HG03520 (cell line): ENCODE results near the gene MPP3.
"Not testable (repeated sequence)": the region's sequence is repeated elsewhere in the genome, so short reads cannot be mapped to it uniquely, and the experiment has no call there.

ENCODE experiments used
- ATAC-seq: cut with Tn5 transposase; IDR thresholded peaks from one replicate; pipeline ENCODE4 v1.9.1; 2021; ENCODE audit warnings: mild to moderate bottlenecking, moderate library complexity; ENCODE audit not compliant: unreplicated experiment

Gene MPP3

GRCh38 chr17:43809121-43809520 lies 23.8 kb downstream of the MPP3 start:
- ATAC-seq, result no peak

GRCh38 chr17:43808076-43808475 lies 24.9 kb downstream of the MPP3 start:
- no peak for ATAC-seq

DNA sequence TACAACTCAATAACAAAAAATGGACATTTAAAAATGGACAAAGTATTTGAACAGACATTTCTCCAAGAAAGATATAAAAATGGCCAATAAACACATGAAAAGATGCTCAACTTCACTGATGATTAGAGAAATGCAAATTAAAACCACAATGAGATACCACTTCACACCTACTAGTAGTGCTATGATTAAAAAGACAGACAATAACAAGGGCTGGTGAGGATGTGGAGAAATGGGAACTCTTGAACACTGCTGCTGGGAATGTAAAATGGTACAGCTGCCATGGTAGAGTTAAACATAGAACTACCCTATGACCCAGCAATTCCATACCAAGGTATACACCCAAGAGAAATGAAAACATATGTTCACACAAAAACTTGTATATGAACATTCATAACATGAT lies 27.8 kb downstream of the MPP3 start:
- no peak for ATAC-seq

DNA sequence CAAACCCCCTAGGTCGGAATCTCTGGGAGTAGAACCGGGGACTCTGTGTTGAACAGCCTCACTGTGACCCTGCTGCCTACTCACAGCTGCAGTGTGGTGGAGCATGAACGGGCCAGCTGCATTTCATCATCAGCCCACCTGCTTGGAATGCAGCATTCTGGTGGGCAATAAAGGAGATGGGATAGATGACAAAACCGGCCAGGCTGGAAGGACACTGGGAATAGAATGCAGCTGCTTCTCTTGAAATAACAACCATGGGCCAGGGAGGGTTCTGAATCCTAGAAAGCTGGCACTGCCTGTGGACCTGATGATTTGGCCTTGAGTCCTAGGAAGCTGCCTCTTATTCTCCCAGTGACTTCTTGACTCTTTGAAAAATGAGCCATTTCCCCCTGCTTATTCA lies 29.2 kb downstream of the MPP3 start:
- no peak for ATAC-seq

DNA sequence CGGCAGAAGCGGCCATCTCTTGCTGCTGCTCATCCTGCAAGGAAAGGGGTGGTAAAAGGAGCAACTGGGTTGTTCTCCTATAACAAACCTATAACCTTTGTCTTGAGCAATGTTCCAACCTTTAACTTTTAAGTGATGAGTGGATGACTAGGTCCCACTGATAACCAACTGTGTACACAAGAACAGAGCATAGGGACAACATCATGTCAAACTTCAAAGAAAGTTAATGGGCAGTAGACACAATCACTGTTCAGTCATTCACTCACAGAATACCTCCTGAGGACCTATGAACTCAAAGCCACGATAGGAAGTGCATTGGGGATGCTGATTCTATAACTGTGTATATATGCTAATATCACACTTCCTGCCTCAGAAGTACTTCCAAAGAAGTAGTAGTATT lies 31.1 kb downstream of the MPP3 start:
- no peak for ATAC-seq

DNA sequence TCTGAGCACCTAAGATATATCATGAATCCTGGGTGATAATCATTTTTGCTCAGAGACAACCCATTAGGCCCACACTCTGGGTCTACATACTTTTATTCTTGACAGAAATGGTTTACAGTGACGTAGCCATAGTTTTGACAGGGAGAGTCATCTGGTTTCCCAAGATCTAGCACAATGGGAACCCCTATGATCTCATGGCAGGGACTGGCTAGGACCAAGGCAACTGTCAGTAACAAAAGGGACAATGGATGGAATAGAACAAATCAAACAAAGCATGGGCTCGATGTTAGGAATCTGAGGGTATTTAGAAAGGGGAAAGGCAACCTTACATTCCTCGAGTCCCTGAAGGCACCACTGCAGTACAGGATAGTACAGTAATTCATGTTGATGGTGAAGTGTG lies 32.2 kb downstream of the MPP3 start:
- no peak for ATAC-seq

DNA sequence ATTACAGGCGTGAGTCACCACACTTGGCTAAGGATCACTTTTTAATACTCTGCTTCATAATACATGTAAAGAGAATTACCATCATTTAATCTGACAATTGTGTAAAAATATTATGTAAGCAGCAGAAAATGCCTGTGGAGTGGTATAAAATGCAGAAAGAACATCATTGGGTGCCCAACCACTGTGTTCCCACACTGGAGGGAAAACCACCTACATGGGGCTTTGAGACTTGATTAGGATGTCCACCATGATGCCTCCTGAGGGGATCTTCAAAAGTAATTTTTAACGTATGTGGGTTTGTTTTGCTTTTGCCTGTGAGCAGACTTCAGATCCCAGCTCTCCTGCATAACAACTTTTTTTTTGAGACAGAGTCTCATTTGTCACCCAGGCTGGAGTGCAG lies 33.9 kb downstream of the MPP3 start:
- ATAC-seq, result no peak

DNA sequence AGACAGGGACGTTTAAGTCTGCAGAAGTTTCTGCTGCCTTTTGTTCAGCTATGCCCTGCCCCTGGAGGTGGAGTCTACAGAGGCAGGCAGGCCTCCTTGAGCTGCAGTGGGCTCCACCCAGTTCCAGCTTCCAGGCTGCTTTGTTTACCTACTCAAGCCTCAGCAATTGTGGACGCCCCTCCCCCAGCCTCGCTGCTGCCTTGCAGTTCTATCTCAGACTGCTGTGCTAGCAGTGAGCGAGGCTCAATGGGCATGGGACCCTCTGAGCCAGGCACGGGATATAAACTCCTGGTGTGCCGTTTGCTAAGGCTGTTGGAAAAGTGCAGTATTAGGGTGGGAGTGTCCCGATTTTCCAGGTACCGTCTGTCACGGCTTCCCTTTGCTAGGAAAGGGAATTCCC lies 34.9 kb downstream of the MPP3 start:
- ATAC-seq, result not testable (repeated sequence)

DNA sequence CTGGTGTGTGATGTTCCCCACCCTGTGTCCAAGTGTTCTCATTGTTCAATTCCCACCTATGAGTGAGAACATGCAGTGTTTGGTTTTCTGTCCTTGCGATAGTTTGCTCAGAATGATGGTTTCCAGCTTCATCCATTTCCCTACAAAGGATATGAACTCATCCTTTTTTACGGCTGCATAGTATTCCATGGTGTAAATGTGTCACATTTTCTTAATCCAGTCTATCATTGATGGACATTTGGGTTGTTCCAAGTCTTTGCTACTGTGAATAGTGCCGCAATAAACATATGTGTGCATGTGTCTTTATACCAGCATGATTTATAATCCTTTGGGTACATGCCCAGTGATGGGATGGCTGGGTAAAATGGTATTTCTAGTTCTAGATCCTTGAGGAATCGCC lies 40.3 kb downstream of the MPP3 start:
- ATAC-seq, result not testable (repeated sequence)

DNA sequence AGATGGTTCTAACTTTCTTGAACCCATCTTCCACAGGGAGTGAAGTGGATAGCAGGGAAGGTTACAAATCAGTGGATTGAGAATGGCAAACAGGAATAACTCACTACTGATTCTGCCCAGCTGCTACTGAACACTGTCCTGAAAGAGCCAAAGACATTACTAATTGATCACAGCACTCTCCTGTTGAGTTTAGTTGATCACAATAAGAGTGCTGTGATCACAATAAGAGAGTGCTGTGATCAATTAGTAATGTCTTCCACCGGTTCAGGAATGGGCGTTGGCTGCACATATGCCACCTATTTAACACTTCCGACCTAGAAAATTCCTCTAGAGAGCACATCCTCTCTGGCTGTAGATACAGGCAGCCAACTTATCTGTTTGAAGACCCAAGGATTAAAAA lies 41.4 kb downstream of the MPP3 start:
- no peak for ATAC-seq

- no peak for ATAC-seq
Observed at GRCh38 chr17:43790311-43790940, 42.5 kb downstream of the MPP3 start.

- ATAC-seq, result no peak
Observed at GRCh38 chr17:43789482-43789881, 43.5 kb downstream of the MPP3 start.

DNA sequence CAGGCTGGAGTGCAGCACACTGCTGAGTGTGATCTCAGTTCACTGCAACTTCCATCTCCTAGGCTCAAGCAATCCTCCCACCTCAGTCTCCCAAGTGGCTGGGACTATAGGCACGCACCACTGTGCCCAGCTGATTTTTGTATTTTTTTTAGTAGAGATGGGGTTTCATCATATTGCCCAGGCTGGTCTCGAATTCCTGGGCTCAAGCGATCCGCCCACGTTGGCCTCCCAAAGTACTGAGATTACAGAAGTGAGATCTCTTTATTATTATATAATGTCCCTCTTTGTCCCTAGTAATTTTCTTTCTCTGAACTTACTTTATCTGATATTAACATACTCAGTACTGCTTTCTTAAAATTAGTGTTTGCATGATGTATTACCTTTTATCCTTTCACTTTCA lies 44.4 kb downstream of the MPP3 start:
- no peak for ATAC-seq

DNA sequence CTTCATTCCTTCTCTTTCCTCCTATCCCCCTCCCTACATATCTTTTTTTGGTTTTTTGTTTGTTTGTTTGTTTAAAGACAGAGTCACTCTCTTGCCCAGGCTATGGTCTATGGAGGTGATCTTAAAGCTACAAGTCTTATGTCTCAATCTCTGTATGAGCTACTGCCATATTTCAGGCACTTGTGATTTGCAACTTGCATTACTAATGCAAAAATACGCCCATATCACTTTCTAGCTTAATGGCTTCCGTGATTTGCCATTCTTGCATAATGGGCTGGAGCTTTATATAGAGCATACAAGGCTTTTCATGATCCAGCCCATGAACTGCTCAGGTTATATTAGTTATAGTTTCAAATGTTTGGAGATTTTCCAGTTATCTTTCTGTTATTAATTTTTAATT lies 45.2 kb downstream of the MPP3 start:
- no peak for ATAC-seq

DNA sequence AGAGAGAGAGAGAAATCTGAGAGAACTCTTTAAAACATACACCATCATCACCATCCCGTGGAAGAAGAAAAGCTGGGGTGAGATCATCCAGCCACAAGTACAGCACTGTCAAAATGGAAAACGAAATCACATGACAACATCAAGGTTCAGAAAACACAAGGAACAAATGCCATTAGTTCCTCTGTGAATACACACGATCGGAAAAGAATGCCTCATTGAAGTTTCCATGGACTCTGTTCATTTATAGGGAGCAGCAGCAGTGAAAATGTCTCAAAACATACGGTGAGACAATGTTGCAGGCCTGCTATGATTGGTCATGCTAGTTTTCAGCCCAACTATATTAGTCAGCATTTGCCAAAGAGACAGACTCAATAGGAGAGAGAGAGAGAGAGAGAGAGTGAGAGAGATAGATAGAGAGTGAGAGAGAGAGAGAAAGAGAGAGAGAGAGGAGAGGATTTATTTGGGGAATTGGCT lies 48.3 kb downstream of the MPP3 start:
- no peak for ATAC-seq

- ATAC-seq, result no peak
Observed at GRCh38 chr17:43784068-43784467, 48.9 kb downstream of the MPP3 start.

DNA sequence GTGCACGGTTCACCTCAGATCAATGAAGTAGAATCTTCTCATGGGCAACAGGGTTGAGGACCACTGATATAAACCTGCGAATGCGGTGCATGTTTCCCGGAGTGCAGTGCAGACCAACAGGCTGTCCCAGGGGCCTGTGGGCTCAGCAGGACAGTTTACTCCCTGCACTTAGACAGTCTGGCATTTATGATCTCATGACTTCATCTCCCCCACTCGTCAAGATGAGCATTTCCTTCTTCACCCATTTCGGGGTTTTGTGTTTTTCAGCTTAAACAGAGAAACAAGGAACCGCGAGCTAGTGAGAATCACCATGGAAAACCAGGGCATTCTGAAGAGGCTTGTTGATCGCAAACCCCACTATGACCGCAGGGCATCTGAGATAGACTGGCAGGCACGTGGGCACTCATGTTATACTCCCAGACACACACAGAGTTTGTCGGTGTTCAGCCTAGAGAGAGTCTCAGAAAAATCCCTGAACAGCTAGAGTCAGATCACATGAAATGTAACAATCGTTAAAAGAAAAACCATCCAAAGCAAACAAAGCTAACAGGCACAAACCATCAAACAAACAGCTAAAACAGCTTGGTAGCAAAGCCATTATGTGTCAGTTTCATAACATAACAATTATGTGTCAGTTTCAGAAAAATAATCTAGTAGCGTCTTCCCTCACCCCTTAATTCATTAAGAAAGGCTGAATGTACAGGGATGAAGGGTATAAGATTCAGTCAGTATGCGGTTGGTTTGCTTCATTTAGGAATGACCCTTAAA lies 49.8 kb downstream of the MPP3 start:
- ATAC-seq, result no peak

- no peak for ATAC-seq
Observed at GRCh38 chr17:43780135-43780534, 52.8 kb downstream of the MPP3 start, which contains the start of gene CFAP97D1. Gene CFAP97D1 (plus strand): TSS chr17:43780435. CDS start chr17:43780463, 28 bp downstream.

DNA sequence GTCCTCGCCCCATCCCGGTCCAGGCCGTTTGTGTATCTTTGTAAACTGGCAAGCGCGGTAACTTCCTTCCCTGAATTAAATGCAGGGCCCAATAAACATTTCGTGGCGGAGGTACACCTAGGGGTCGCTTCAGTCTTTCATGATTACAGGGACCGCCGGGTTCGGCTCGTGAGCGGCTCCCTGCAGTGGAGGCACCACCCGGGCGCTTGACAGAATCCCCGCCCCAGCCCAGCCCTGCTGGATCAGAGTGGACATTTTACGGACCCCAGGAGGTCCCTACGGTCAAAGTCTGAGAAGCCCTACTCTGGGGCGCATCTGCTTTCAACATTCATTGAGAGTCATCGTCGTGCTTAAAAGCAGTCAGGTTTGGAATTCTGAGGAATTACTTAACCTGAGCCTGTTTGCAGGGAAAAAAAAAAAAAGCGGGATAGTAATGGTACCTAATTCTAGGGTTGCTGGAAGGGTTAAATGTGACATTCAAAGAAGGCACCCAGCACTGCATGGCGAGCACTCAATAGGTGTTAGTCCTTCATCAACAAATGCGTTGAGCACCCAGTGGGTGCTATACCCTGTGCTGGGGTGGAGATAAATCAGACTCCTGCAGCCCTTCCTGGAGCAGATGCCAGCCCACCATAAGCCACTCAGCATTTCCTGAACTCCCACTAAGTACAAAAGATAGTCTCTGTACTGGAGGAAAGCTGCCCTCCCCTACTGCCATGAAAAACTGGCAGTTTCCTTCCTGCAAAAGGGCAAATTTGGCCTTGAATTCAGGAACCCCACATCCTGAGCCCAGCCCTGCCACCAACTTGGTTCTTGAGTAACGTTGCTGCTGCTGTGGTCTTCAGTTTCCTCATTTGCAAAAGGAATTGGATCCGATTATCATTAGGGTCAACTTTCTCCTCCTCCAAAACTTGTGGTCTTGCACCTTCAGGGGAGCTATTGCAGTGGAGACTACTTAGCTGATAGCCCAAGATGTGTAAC lies 53.5 kb downstream of the MPP3 start:
- no peak for ATAC-seq

GRCh38 chr17:43778337-43779144 lies 54.4 kb downstream of the MPP3 start, which contains the start of gene DUSP3:
Gene DUSP3 (minus strand): TSS chr17:43778977. CDS start chr17:43778924, 53 bp downstream.
- peak; percentile 86 for ATAC-seq
